DOHH2 (cell line): Measurements from ENCODE around the gene MPP4.

ENCODE experiments used
- CTCF ChIP-seq: fragments of 200-600 bp; sonication (generic); IDR thresholded peaks from one replicate; pipeline ENCODE4 v1.5.1; 2014; ENCODE audit warnings: antibody characterized with exemption, mild to moderate bottlenecking, low read depth, low read length; ENCODE audit not compliant: poor library complexity, severe bottlenecking
- EZH2phosphoT487 ChIP-seq: fragments of 200-600 bp; sonication (generic); IDR thresholded peaks from 2 replicates; pipeline ENCODE4 v1.6.1; 2017; ENCODE audit warnings: borderline replicate concordance, mild to moderate bottlenecking, antibody characterized with exemption, low read length, moderate library complexity, mixed read lengths

GRCh38 chr2:201680743-201681142, 17.7 kb downstream of the MPP4 start:
- peak; percentile 73 for TF ChIP-seq CTCF
- no peak for TF ChIP-seq EZH2phosphoT487
